K562 (cell line): ENCODE data around the gene UBXN6. TPM values are rescaled to one million over a fixed set of nuclear protein-coding genes. Genes with fewer than 3 reads are reported as not detected.

ENCODE experiments used
- ATF4 ChIP-seq: fragments of 450-650 bp; formaldehyde crosslinking; IDR thresholded peaks from 2 replicates; pipeline ENCODE4 v1.4.0; 2022; ENCODE audit warnings: mild to moderate bottlenecking, moderate library complexity
- CEBPB ChIP-seq: fragments of 450-650 bp; IDR thresholded peaks from 2 replicates; pipeline ENCODE4 v1.6.1; 2016; ENCODE audit warnings: missing genetic modification characterization, missing compliant biosample characterization
- CHD1 ChIP-seq: fragments of 200-600 bp; sonication (generic); IDR thresholded peaks from one replicate; pipeline ENCODE4 v1.6.1; 2012; ENCODE audit warnings: mild to moderate bottlenecking, moderate library complexity, low read length, inconsistent platforms
- CHD4 ChIP-seq: fragments of 200-600 bp; sonication (generic); IDR thresholded peaks from 3 replicates; pipeline ENCODE4 v1.6.1; 2012; ENCODE audit warnings: low read depth, mild to moderate bottlenecking, mixed read lengths, low read length, inconsistent platforms; ENCODE audit not compliant: insufficient read depth, insufficient replicate concordance, poor library complexity, severe bottlenecking
- CREM ChIP-seq: IDR thresholded peaks from 2 replicates; pipeline ENCODE4 v1.6.1; 2014; ENCODE audit warnings: antibody characterized with exemption, low read depth
- HMGN3 ChIP-seq: IDR thresholded peaks from 2 replicates; pipeline ENCODE4 v1.6.1; 2011; ENCODE audit warnings: borderline replicate concordance, low read depth, mild to moderate bottlenecking, mixed read lengths, low read length; ENCODE audit not compliant: insufficient read length; ENCODE audit errors: extremely low read depth
- MCM2 ChIP-seq: fragments of 450-650 bp; IDR thresholded peaks from 2 replicates; pipeline ENCODE4 v1.6.1; 2017; ENCODE audit warnings: low read depth, mild to moderate bottlenecking
- MED1 ChIP-seq: sonication (generic); formaldehyde crosslinking; IDR thresholded peaks from 2 replicates; pipeline ENCODE4 v1.8.1; 2023; ENCODE audit warnings: missing genetic modification reagents, borderline replicate concordance
- NFXL1 ChIP-seq: fragments of 450-650 bp; formaldehyde crosslinking; IDR thresholded peaks from 2 replicates; pipeline ENCODE4 v1.4.0; 2021; ENCODE audit warnings: mild to moderate bottlenecking
- POLR2AphosphoS2 ChIP-seq: IDR thresholded peaks from 2 replicates; pipeline ENCODE4 v1.6.1; 2012; ENCODE audit warnings: low read length, improper control_type of control experiment
- RBBP5 ChIP-seq: fragments of 200-600 bp; sonication (generic); IDR thresholded peaks from 2 replicates; pipeline ENCODE4 v1.6.1; 2012; ENCODE audit warnings: borderline replicate concordance, mild to moderate bottlenecking, low read length, control low read depth, inconsistent platforms; ENCODE audit not compliant: insufficient read depth, poor library complexity, severe bottlenecking
- RBFOX2 ChIP-seq: fragments of 200-400 bp; formaldehyde crosslinking; IDR thresholded peaks from 2 replicates; pipeline ENCODE4 v1.6.1; 2017; ENCODE audit warnings: low read depth, mild to moderate bottlenecking, low read length, moderate library complexity
- SPI1 ChIP-seq: IDR thresholded peaks from 2 replicates; pipeline ENCODE4 v1.6.1; 2011; ENCODE audit warnings: low read depth, low read length, control low read depth, borderline replicate concordance
- TFAP4 ChIP-seq: sonication (generic); formaldehyde crosslinking; IDR thresholded peaks from 2 replicates; pipeline ENCODE4 v1.8.0; 2022; ENCODE audit warnings: missing genetic modification reagents, mild to moderate bottlenecking, moderate library complexity, borderline replicate concordance
- XRCC5 ChIP-seq: fragments of 200-400 bp; formaldehyde crosslinking; IDR thresholded peaks from 2 replicates; pipeline ENCODE4 v1.6.1; 2017; ENCODE audit warnings: low read depth, mild to moderate bottlenecking, low read length
- ZNF316 ChIP-seq: fragments of 450-650 bp; IDR thresholded peaks from 2 replicates; pipeline ENCODE4 v1.6.1; 2016
- ZNF639 ChIP-seq, 2 experiments: fragments of 200-800 bp in 1 of 2; sonication (Bioruptor generic) in 1 of 2; sonication (generic) in 1 of 2; formaldehyde crosslinking in 1 of 2; IDR thresholded peaks in 1 of 2; conservative IDR thresholded peaks in 1 of 2; 2 replicates each; pipeline versions ENCODE4 v1.5.0 to v1.6.1; 2016 to 2020; ENCODE audit warnings: missing compliant biosample characterization in 1 of 2, missing genetic modification characterization in 1 of 2, missing genetic modification reagents in 1 of 2
- polyA plus RNA-seq, 8 experiments: library from polyadenylated mRNA; depleted of rRNA in 4 of 8; stranded (reverse) in 5 of 8; unstranded in 3 of 8; fragments of >200 nt; fragmentation: Nextera tagmentation in 2 of 8; fragmentation: Illumina TruSeq in 1 of 8; extraction: Ambion mirVana in 2 of 8; extraction: Trizol in 1 of 8; gene quantifications; 2 replicates each; pipeline versions ENCODE4 v1.2.1 to v1.2.3, GENCODE V29; 2011 to 2014; ENCODE audit warnings: inconsistent platforms in 1 of 8, missing spikeins in 1 of 8
- total RNA-seq, 7 experiments: library from RNA; depleted of rRNA in 6 of 7; stranded (reverse); fragments of >200 nt in 6 of 7; fragmentation: Illumina TruSeq in 2 of 7; extraction: Trizol in 2 of 7; gene quantifications; 2 replicates each; pipeline versions ENCODE4 v1.2.1 to v1.2.3, GENCODE V29; 2011 to 2021; ENCODE audit warnings: low replicate concordance in 1 of 7
- TF ChIP-seq, protein P1 (sequence below): sonication (generic); formaldehyde crosslinking; IDR thresholded peaks from 2 replicates; pipeline ENCODE4 v1.8.0; 2022; ENCODE audit warnings: mild to moderate bottlenecking, missing genetic modification reagents
- TF ChIP-seq, protein P2 (sequence below): fragments of 450-650 bp; IDR thresholded peaks from 2 replicates; pipeline ENCODE4 v1.6.1; 2014; ENCODE audit warnings: low read depth, mild to moderate bottlenecking, moderate library complexity, borderline replicate concordance

The UBXN6 gene
- total and polyA plus RNA-seq, 9 of the 15 experiments (the other 6 are each of a cell fraction or from before 2014, with no cell fraction given): 0.48 to 90.2 (median 29.5) TPM

DNA sequence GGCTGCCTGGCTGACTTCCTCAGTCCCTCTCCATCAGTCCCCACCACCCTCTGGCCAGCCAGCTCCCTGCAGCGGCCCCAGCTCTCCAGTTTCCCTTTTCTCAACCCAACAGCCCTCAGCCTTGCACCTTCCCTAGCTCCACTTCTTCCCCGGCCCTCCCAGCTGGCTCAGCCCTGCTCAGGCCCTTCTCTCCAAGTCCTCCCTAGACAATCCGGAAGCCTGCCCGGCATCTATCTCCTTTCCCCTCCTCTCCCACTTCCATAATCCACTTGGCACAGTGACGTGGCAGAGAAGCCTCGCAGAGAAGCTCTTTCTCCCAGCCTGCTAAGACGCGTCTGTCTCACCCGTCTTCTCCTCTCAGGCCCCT is 1.1 kb downstream of the UBXN6 start (continued):
- TF ChIP-seq, protein P1, sequence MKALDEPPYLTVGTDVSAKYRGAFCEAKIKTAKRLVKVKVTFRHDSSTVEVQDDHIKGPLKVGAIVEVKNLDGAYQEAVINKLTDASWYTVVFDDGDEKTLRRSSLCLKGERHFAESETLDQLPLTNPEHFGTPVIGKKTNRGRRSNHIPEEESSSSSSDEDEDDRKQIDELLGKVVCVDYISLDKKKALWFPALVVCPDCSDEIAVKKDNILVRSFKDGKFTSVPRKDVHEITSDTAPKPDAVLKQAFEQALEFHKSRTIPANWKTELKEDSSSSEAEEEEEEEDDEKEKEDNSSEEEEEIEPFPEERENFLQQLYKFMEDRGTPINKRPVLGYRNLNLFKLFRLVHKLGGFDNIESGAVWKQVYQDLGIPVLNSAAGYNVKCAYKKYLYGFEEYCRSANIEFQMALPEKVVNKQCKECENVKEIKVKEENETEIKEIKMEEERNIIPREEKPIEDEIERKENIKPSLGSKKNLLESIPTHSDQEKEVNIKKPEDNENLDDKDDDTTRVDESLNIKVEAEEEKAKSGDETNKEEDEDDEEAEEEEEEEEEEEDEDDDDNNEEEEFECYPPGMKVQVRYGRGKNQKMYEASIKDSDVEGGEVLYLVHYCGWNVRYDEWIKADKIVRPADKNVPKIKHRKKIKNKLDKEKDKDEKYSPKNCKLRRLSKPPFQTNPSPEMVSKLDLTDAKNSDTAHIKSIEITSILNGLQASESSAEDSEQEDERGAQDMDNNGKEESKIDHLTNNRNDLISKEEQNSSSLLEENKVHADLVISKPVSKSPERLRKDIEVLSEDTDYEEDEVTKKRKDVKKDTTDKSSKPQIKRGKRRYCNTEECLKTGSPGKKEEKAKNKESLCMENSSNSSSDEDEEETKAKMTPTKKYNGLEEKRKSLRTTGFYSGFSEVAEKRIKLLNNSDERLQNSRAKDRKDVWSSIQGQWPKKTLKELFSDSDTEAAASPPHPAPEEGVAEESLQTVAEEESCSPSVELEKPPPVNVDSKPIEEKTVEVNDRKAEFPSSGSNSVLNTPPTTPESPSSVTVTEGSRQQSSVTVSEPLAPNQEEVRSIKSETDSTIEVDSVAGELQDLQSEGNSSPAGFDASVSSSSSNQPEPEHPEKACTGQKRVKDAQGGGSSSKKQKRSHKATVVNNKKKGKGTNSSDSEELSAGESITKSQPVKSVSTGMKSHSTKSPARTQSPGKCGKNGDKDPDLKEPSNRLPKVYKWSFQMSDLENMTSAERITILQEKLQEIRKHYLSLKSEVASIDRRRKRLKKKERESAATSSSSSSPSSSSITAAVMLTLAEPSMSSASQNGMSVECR (CRISPR knock-in tag): peak; percentile 70; the same call in 1 of the 2 replicates
- TF ChIP-seq MED1 (CRISPR knock-in tag): no peak
- no peak for TF ChIP-seq HMGN3
- TF ChIP-seq RBBP5: peak; percentile 32
- TF ChIP-seq CHD4: no peak
- peak; percentile 11; the same call in 1 of the 2 replicates for TF ChIP-seq RBFOX2
- TF ChIP-seq CREM: peak; percentile 61
- peak; percentile 30; the same call in 1 of the 2 replicates for TF ChIP-seq TFAP4 (CRISPR knock-in tag)
- TF ChIP-seq ATF4 (CRISPR knock-in tag): no peak
- no peak for TF ChIP-seq MCM2
- no peak for TF ChIP-seq ZNF639 (CRISPR knock-in tag; conservative IDR thresholded peaks at IDR 0.05 in 1 of 2, IDR thresholded peaks at IDR 0.05 in 1 of 2)
- no peak for TF ChIP-seq POLR2AphosphoS2
- no peak for TF ChIP-seq XRCC5
- 0 out of 2 replicates have a peak, but pooled peaks have one; percentile 0 for TF ChIP-seq SPI1
- no peak for TF ChIP-seq CEBPB (tag)
- no peak for TF ChIP-seq ZNF316
- TF ChIP-seq, protein P2, sequence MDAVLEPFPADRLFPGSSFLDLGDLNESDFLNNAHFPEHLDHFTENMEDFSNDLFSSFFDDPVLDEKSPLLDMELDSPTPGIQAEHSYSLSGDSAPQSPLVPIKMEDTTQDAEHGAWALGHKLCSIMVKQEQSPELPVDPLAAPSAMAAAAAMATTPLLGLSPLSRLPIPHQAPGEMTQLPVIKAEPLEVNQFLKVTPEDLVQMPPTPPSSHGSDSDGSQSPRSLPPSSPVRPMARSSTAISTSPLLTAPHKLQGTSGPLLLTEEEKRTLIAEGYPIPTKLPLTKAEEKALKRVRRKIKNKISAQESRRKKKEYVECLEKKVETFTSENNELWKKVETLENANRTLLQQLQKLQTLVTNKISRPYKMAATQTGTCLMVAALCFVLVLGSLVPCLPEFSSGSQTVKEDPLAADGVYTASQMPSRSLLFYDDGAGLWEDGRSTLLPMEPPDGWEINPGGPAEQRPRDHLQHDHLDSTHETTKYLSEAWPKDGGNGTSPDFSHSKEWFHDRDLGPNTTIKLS: peak; percentile 85
- TF ChIP-seq CHD1: no peak
- no peak for TF ChIP-seq NFXL1 (CRISPR knock-in tag)
